22Rv1 (cell line): ENCODE data around the gene AGBL3.

Experiments
- CTCF ChIP-seq: fragments of 450-650 bp; IDR thresholded peaks from 2 replicates; pipeline ENCODE4 v1.5.1; 2017; ENCODE audit warnings: mild to moderate bottlenecking
- ZFX ChIP-seq: fragments of 450-650 bp; IDR thresholded peaks from 2 replicates; pipeline ENCODE4 v1.6.1; 2017; ENCODE audit warnings: antibody characterized with exemption, borderline replicate concordance

GRCh38 chr7:135012229-135012628, 25.9 kb downstream of the AGBL3 start:
- TF ChIP-seq CTCF (no peak), ZFX (no peak)
